HG03521 (cell line): ENCODE results near the gene EPB41L4B.
"Not testable (repeated sequence)": the region's sequence is repeated elsewhere in the genome, so short reads cannot be mapped to it uniquely, and the experiment has no call there.

Source experiments
- ATAC-seq: cut with Tn5 transposase; IDR thresholded peaks from one replicate; pipeline ENCODE4 v1.9.1; 2021; ENCODE audit warnings: mild to moderate bottlenecking, moderate library complexity; ENCODE audit not compliant: unreplicated experiment

EPB41L4B gene

GRCh38 chr9:109301012-109301411 is 19.8 kb downstream of the EPB41L4B start:
- no peak for ATAC-seq

- no peak for ATAC-seq
Measured at GRCh38 chr9:109299891-109300290, 21.0 kb downstream of the EPB41L4B start.

GRCh38 chr9:109297899-109298298 is 23.0 kb downstream of the EPB41L4B start:
- ATAC-seq = no peak

GRCh38 chr9:109295221-109296130 is 25.4 kb downstream of the EPB41L4B start:
- ATAC-seq = no peak

GRCh38 chr9:109290385-109290784 is 30.5 kb downstream of the EPB41L4B start:
- ATAC-seq = no peak

- no peak for ATAC-seq
Measured at GRCh38 chr9:109289931-109290330, 30.9 kb downstream of the EPB41L4B start.

- no peak for ATAC-seq
Measured at GRCh38 chr9:109289186-109289585, 31.7 kb downstream of the EPB41L4B start.

GRCh38 chr9:109286981-109287380 is 33.9 kb downstream of the EPB41L4B start:
- no peak for ATAC-seq

- no peak for ATAC-seq
Measured at GRCh38 chr9:109286571-109286977, 34.3 kb downstream of the EPB41L4B start.

- not testable (repeated sequence) for ATAC-seq
Measured at GRCh38 chr9:109283672-109284071, 37.2 kb downstream of the EPB41L4B start.

GRCh38 chr9:109283012-109283411 is 37.8 kb downstream of the EPB41L4B start:
- ATAC-seq = no peak

- ATAC-seq = no peak
Measured at GRCh38 chr9:109282302-109282701, 38.6 kb downstream of the EPB41L4B start.

- no peak for ATAC-seq
Measured at GRCh38 chr9:109281518-109281917, 39.3 kb downstream of the EPB41L4B start.

GRCh38 chr9:109278848-109279247 is 42.0 kb downstream of the EPB41L4B start:
- ATAC-seq = no peak

GRCh38 chr9:109278216-109278615 is 42.6 kb downstream of the EPB41L4B start:
- ATAC-seq = no peak

GRCh38 chr9:109277451-109277850 is 43.4 kb downstream of the EPB41L4B start:
- no peak for ATAC-seq

GRCh38 chr9:109276469-109277440 is 44.1 kb downstream of the EPB41L4B start:
- no peak for ATAC-seq

GRCh38 chr9:109274884-109275730 is 45.8 kb downstream of the EPB41L4B start:
- ATAC-seq = no peak

- ATAC-seq = no peak
Measured at GRCh38 chr9:109273869-109274268, 47.0 kb downstream of the EPB41L4B start.

- ATAC-seq = no peak
Measured at GRCh38 chr9:109272745-109273144, 48.1 kb downstream of the EPB41L4B start.

- no peak for ATAC-seq
Measured at GRCh38 chr9:109272045-109272444, 48.8 kb downstream of the EPB41L4B start.
